ENCODE measurements around the gene GFER.

The GFER gene

DNA sequence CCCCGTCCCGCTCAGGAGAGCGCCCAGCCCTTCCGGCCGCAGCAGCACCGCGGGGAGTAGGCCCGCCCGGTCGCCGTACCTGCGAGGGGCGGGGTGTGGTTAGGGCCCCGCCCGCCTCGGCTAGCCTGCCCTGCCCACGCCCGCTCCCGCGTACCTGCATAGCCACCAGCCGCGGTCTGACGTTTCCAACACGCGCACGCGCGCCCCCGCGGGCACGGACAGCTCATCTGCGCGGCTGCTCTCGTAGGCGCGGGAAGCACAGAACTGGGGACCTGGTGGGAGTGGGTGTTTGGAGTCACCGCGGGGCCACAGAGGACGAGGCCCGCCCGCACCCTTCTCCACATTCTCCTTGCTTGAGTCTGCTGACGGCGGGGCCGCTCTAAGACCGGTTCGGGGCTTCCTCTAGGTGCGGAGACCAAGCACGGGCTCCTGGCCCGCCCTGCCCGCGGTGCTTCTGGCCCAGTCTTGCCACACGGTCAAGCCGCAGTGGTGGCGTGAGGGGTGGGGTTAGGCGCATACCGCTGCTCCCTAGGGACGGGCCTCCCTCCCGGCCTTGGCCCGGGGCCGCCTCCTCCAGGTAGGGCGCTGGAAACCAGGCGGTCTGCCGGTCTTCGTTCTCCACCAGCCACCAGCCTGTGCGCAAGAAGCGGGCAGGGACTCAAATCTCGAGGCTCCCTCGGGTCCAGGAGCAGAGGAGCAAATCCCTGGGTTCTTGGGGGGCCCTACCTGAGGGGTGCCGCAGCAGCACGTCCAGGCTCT lies 4.5 kb upstream of the GFER start:
- Histone ChIP-seq H3K27me3 (ENCODE audit: control insufficient read depth in 1 of 2, insufficient read depth in 2 of 2, low read length in 2 of 2) (peaks cover 22 to 67% of the 10 kb centered on the region in 2 donors), H3K36me3 (ENCODE audit: insufficient read depth, low read length) (peaks cover 32% of the 10 kb centered on the region), H3K9me3 (ENCODE audit: low read length) (no peaks in the 10 kb centered on the region), H3K4me3 (ENCODE audit: low read depth in 1 of 2, low read length in 2 of 2) (no peak overlapping the region), H3K9ac (ENCODE audit: low read length) (no peak overlapping the region), H3K4me1 (ENCODE audit: insufficient read depth, low read length) (peaks cover 5% of the 10 kb centered on the region), H3K27ac (ENCODE audit: low read depth, low read length) (no peak overlapping the region)

DNA sequence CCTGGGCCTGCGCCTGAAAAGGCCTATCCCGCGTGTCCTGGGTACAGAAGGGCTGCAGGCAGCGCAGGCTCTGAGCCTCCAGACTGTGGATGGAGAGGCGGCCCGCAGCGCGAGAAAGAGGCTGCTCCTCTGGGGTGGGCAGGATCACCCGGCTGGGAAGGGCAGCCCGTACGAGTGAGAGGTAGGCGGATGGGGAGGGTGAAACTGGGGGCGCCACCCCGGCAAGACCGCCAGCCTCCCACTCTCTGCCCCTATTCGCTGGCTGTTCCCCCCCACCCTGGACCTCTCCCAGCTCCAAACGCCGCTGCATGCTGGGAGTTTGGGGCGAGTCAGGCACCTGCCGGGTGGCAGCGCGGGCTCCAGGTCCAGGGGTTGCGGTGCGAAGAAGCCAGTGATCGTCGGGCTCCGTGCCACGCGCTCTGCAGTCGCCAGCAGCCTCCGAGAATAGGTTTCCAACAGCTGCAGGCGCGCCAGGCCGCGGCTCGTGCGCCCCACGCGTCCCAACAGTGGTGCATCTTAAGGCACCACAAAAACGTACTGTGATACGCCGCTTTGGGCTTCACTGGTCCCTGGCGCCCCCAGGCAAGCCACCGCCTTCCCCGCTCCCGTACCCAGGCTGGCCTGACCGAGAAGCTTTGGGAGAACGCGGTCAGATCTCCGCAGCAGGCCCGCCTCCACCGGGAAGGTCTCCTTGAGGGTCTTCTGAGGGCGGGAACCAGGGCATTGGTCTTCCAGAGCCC lies 3.8 kb upstream of the GFER start:
- Histone ChIP-seq H3K4me1 (ENCODE audit: insufficient read depth, low read length) (peaks cover 11% of the 10 kb centered on the region), H3K36me3 (ENCODE audit: insufficient read depth, low read length) (peaks cover 24% of the 10 kb centered on the region), H3K9ac (ENCODE audit: low read length) (no peak overlapping the region), H3K27me3 (ENCODE audit: control insufficient read depth in 1 of 2, insufficient read depth in 2 of 2, low read length in 2 of 2) (peaks cover 22 to 67% of the 10 kb centered on the region in 2 donors), H3K9me3 (ENCODE audit: low read length) (no peaks in the 10 kb centered on the region), H3K4me3 (ENCODE audit: low read depth in 1 of 2, low read length in 2 of 2) (no peak overlapping the region), H3K27ac (ENCODE audit: low read depth, low read length) (no peak overlapping the region)

DNA sequence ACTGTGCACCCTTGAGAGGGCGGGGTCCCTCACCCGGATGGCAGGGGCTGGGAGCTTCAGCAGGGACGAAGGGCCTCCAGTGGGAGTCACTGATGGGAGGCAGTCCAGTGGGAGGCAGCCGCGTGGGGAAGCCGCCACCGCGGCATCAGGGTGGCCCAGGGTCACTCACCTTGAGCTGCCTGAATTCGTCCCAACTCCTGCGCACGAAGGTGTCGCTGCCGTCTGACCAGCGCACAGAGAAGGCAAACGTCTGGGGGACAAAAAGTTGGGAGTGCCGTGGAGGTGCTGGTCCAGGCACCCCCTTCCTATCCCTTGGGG lies 3.3 kb upstream of the GFER start:
- H3K36me3 ChIP-seq (ENCODE audit: insufficient read depth, low read length): peaks cover 20% of the 10 kb centered on the region
- H3K27me3 ChIP-seq (ENCODE audit: control insufficient read depth in 1 of 2, insufficient read depth in 2 of 2, low read length in 2 of 2): peaks cover 22 to 67% of the 10 kb centered on the region in 2 donors
- H3K9me3 ChIP-seq (ENCODE audit: low read length): no peaks in the 10 kb centered on the region
- H3K4me1 ChIP-seq (ENCODE audit: insufficient read depth, low read length): peaks cover 14% of the 10 kb centered on the region
- H3K4me3 ChIP-seq (ENCODE audit: low read depth in 1 of 2, low read length in 2 of 2): no peak overlapping the region
- H3K27ac ChIP-seq (ENCODE audit: low read depth, low read length): no peak overlapping the region
- no peak overlapping the region for H3K9ac ChIP-seq (ENCODE audit: low read length)

- peaks cover 14% of the 10 kb centered on the region for H3K4me1 ChIP-seq (ENCODE audit: insufficient read depth, low read length)
- no peaks in the 10 kb centered on the region for H3K9me3 ChIP-seq (ENCODE audit: low read length)
- H3K9ac ChIP-seq (ENCODE audit: low read length): no peak within 1 kb of the TSS
- H3K4me3 ChIP-seq (ENCODE audit: low read depth in 1 of 2, low read length in 2 of 2): no peak within 1 kb of the TSS
- peaks cover 19 to 62% of the 10 kb centered on the region in 2 donors for H3K27me3 ChIP-seq (ENCODE audit: control insufficient read depth in 1 of 2, insufficient read depth in 2 of 2, low read length in 2 of 2)
- peaks cover 20% of the 10 kb centered on the region for H3K36me3 ChIP-seq (ENCODE audit: insufficient read depth, low read length)
- no peak within 1 kb of the TSS for H3K27ac ChIP-seq (ENCODE audit: low read depth, low read length)
These were observed 2.6 kb upstream of the GFER start, which contains the start of gene NOXO1 for GRCh38 chr16:1981398-1981836. NOXO1 (minus strand) TSS chr16:1981469; CDS start chr16:1981179, 290 bp downstream.

GRCh38 chr16:1982013-1982433 lies 2.0 kb upstream of the GFER start:
- Histone ChIP-seq H3K36me3 (ENCODE audit: insufficient read depth, low read length) (peaks cover 20% of the 10 kb centered on the region), H3K9ac (ENCODE audit: low read length) (no peak overlapping the region), H3K4me3 (ENCODE audit: low read depth in 1 of 2, low read length in 2 of 2) (no peak overlapping the region), H3K27me3 (ENCODE audit: control insufficient read depth in 1 of 2, insufficient read depth in 2 of 2, low read length in 2 of 2) (peaks cover 19 to 60% of the 10 kb centered on the region in 2 donors), H3K27ac (ENCODE audit: low read depth, low read length) (no peak overlapping the region), H3K4me1 (ENCODE audit: insufficient read depth, low read length) (peaks cover 14% of the 10 kb centered on the region), H3K9me3 (ENCODE audit: low read length) (no peaks in the 10 kb centered on the region)

- Histone ChIP-seq H3K27ac (ENCODE audit: low read depth, low read length) (no peak overlapping the region), H3K4me1 (ENCODE audit: insufficient read depth, low read length) (peaks cover 14% of the 10 kb centered on the region), H3K9me3 (ENCODE audit: low read length) (no peaks in the 10 kb centered on the region), H3K36me3 (ENCODE audit: insufficient read depth, low read length) (peaks cover 15% of the 10 kb centered on the region), H3K27me3 (ENCODE audit: control insufficient read depth in 1 of 2, insufficient read depth in 2 of 2, low read length in 2 of 2) (peaks cover 19 to 50% of the 10 kb centered on the region in 2 donors), H3K9ac (ENCODE audit: low read length) (no peak overlapping the region), H3K4me3 (ENCODE audit: low read depth in 1 of 2, low read length in 2 of 2) (peak overlapping the region; percentile 61 to 87)
These were observed 926 bp upstream of the GFER start for GRCh38 chr16:1982991-1983543.

GRCh38 chr16:1984347-1985225 lies 593 bp downstream of the GFER start:
- H3K4me1 ChIP-seq (ENCODE audit: insufficient read depth, low read length): peaks cover 14% of the 10 kb centered on the region
- H3K9me3 ChIP-seq (ENCODE audit: low read length): no peaks in the 10 kb centered on the region
- peak overlapping the region; percentile 27 for H3K9ac ChIP-seq (ENCODE audit: low read length)
- H3K27ac ChIP-seq (ENCODE audit: low read depth, low read length): peak overlapping the region; percentile 63
- peaks cover 31 to 47% of the 10 kb centered on the region in 2 donors for H3K27me3 ChIP-seq (ENCODE audit: control insufficient read depth in 1 of 2, insufficient read depth in 2 of 2, low read length in 2 of 2)
- peaks cover 15% of the 10 kb centered on the region for H3K36me3 ChIP-seq (ENCODE audit: insufficient read depth, low read length)
- H3K4me3 ChIP-seq (ENCODE audit: low read depth in 1 of 2, low read length in 2 of 2): peak overlapping the region; percentile 61 to 87

- Histone ChIP-seq H3K4me3 (ENCODE audit: low read depth in 1 of 2, low read length in 2 of 2) (peak overlapping the region in 1 of 2 donors; percentile 61), H3K9ac (ENCODE audit: low read length) (no peak overlapping the region), H3K27ac (ENCODE audit: low read depth, low read length) (no peak overlapping the region), H3K36me3 (ENCODE audit: insufficient read depth, low read length) (peaks cover 15% of the 10 kb centered on the region), H3K27me3 (ENCODE audit: control insufficient read depth in 1 of 2, insufficient read depth in 2 of 2, low read length in 2 of 2) (peaks cover 34 to 43% of the 10 kb centered on the region in 2 donors), H3K4me1 (ENCODE audit: insufficient read depth, low read length) (peaks cover 16% of the 10 kb centered on the region), H3K9me3 (ENCODE audit: low read length) (no peaks in the 10 kb centered on the region)
These were observed 1.6 kb downstream of the GFER start for GRCh38 chr16:1985466-1986150.

DNA sequence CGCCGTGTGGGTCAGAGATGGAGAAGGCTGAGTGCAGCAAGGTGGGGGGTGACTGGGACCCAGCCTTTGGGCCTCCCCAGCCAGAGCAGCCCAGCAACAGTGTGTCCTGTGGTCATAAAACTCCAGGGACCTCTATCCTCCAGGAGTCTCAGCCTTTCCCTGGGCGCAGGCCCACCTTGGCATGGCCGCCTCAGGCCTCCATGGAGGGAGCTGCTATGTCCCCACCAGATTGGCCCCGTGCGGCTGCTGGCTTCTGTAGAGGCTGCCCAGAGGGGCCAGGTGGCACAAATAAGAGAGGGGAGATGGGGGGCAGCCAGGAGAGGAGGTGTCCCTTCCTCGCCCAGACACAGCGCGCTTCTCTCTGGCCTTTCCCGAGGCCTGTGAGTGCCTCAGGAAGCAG lies 3.2 kb downstream of the GFER start:
- Histone ChIP-seq H3K36me3 (ENCODE audit: insufficient read depth, low read length) (peaks cover 15% of the 10 kb centered on the region), H3K4me1 (ENCODE audit: insufficient read depth, low read length) (peaks cover 24% of the 10 kb centered on the region), H3K9me3 (ENCODE audit: low read length) (no peaks in the 10 kb centered on the region), H3K4me3 (ENCODE audit: low read depth in 1 of 2, low read length in 2 of 2) (no peak overlapping the region), H3K9ac (ENCODE audit: low read length) (no peak overlapping the region), H3K27ac (ENCODE audit: low read depth, low read length) (no peak overlapping the region), H3K27me3 (ENCODE audit: control insufficient read depth in 1 of 2, insufficient read depth in 2 of 2, low read length in 2 of 2) (peaks cover 28 to 39% of the 10 kb centered on the region in 2 donors)

GRCh38 chr16:1989209-1990100 lies 5.5 kb downstream of the GFER start, which contains the start of gene SYNGR3:
SYNGR3 (plus strand) TSS chr16:1989970; CDS start chr16:1990103, 133 bp downstream.
- Histone ChIP-seq H3K27ac (ENCODE audit: low read depth, low read length) (no peak within 1 kb of the TSS), H3K4me3 (ENCODE audit: low read depth in 1 of 2, low read length in 2 of 2) (no peak within 1 kb of the TSS), H3K9me3 (ENCODE audit: low read length) (no peaks in the 10 kb centered on the region), H3K27me3 (ENCODE audit: control insufficient read depth in 1 of 2, insufficient read depth in 2 of 2, low read length in 2 of 2) (peaks cover 26 to 42% of the 10 kb centered on the region in 2 donors), H3K4me1 (ENCODE audit: insufficient read depth, low read length) (peaks cover 20% of the 10 kb centered on the region), H3K36me3 (ENCODE audit: insufficient read depth, low read length) (peaks cover 15% of the 10 kb centered on the region), H3K9ac (ENCODE audit: low read length) (no peak within 1 kb of the TSS)
